HepG2 (cell line): ENCODE data around the gene STK32B. TPM values are rescaled to one million over a fixed set of nuclear protein-coding genes. Genes with fewer than 3 reads are reported as not detected.

Experiments
- ATAC-seq: fragments of 200-7000 bp; cut with Tn5 transposase; 3 replicates; pipeline ENCODE4 v1.9.1; 2020; ENCODE audit warnings: mild to moderate bottlenecking, moderate library complexity
- BruUV-seq: library from RNA; stranded (reverse); fragments of 400-500 nt; replicated peaks from 2 replicates; lab custom pipeline; 2021; lab: Mats Ljungman, UMichigan
- CTCF ChIA-PET: fragments of 300-600 bp; formaldehyde crosslinking; extraction: SDS; loops from one replicate; lab custom pipeline; 2021; ENCODE audit warnings: low total read pairs, inconsistent platforms, low intra/inter-chr PET ratio; lab: Yijun Ruan, JAX
- POLR2A ChIA-PET: fragments of 350-600 bp; sonication (Branson Sonifier 250); formaldehyde crosslinking; loops from one replicate; lab custom pipeline; 2020; ENCODE audit warnings: antibody characterized with exemption, inconsistent platforms; lab: Yijun Ruan, JAX
- DNase-seq: peaks from one replicate; pipeline ENCODE4 v3.0.0-alpha.2; 2015; ENCODE audit warnings: low spot score
- FAIRE-seq: peaks from 3 replicates; lab custom pipeline; 2011; peaks lifted over from hg19 to GRCh38; lab: Jason Lieb, UNC
- H2AFZ ChIP-seq: one replicate; pipeline ENCODE4 v1.6.1; 2011; ENCODE audit warnings: low read length, inconsistent platforms
- H3K27ac ChIP-seq: fragments of 300-600 bp; 3 replicates; pipeline ENCODE4 v1.8.0; 2011; ENCODE audit warnings: mixed run types, mild to moderate bottlenecking, mixed read lengths, low read length, inconsistent platforms; ENCODE audit not compliant: insufficient read depth; ENCODE audit errors: extremely low read length
- H3K27me3 ChIP-seq, 2 experiments: fragments of 200-600 bp in 1 of 2; 2 replicates in 1 of 2; 3 replicates in 1 of 2; pipeline versions ENCODE4 v1.6.0 to v1.8.0; 2011; ENCODE audit warnings: low read length in 2 of 2, mild to moderate bottlenecking in 2 of 2, moderate library complexity in 2 of 2, inconsistent platforms in 1 of 2; ENCODE audit not compliant: insufficient read depth in 2 of 2, control insufficient read depth in 1 of 2
- H3K36me3 ChIP-seq, 2 experiments: fragments of 200-600 bp in 1 of 2; replicated peaks in 1 of 2; 2 replicates in 1 of 2; 3 replicates in 1 of 2; pipeline versions ENCODE4 v1.5.1 to v1.8.0; 2011; ENCODE audit warnings: low read length in 2 of 2, inconsistent platforms in 1 of 2; ENCODE audit not compliant: insufficient read depth in 2 of 2, control insufficient read depth in 1 of 2
- H3K4me1 ChIP-seq: 2 replicates; pipeline ENCODE4 v1.5.1; 2012; ENCODE audit warnings: low read length, inconsistent platforms; ENCODE audit not compliant: insufficient read depth
- H3K4me2 ChIP-seq: 2 replicates; pipeline ENCODE4 v1.6.0; 2011; ENCODE audit warnings: low read depth, low read length, inconsistent platforms
- H3K4me3 ChIP-seq, 3 experiments: fragments of 200-600 bp in 1 of 3; sonication (generic), shearing (Covaris generic) in 1 of 3; replicated peaks in 1 of 3; 2 replicates each; pipeline ENCODE4 v1.5.1; 2011 to 2016; ENCODE audit warnings: low read length in 3 of 3, inconsistent platforms in 2 of 3, low read depth in 2 of 3, mild to moderate bottlenecking in 2 of 3, control low read depth in 1 of 3, mixed read lengths in 1 of 3; ENCODE audit not compliant: insufficient read depth in 1 of 3
- H3K79me2 ChIP-seq: one replicate; pipeline ENCODE4 v1.6.1; 2011; ENCODE audit warnings: low read length, inconsistent platforms; ENCODE audit not compliant: insufficient read depth
- H3K9ac ChIP-seq: 2 replicates; pipeline ENCODE4 v1.6.0; 2011; ENCODE audit warnings: mild to moderate bottlenecking, low read depth, low read length, inconsistent platforms; ENCODE audit not compliant: insufficient read depth
- H3K9me3 ChIP-seq: 2 replicates; pipeline ENCODE4 v1.5.1; 2012; ENCODE audit warnings: mild to moderate bottlenecking, low read length
- H4K20me1 ChIP-seq: 2 replicates; pipeline ENCODE4 v1.6.0; 2011; ENCODE audit warnings: inconsistent platforms, mild to moderate bottlenecking, low read length, moderate library complexity; ENCODE audit not compliant: insufficient read depth
- BRF2 ChIP-seq: sonication (generic); formaldehyde crosslinking; IDR thresholded peaks from 2 replicates; pipeline ENCODE4 v1.8.1; 2022; ENCODE audit warnings: mild to moderate bottlenecking, missing genetic modification reagents
- CREM ChIP-seq, 2 experiments: sonication (generic) in 1 of 2; formaldehyde crosslinking in 1 of 2; IDR thresholded peaks; 2 replicates each; pipeline versions ENCODE4 v1.4.0 to v1.6.1; 2016 to 2020; ENCODE audit warnings: antibody characterized with exemption in 1 of 2, mild to moderate bottlenecking in 1 of 2, missing genetic modification reagents in 1 of 2
- CSRNP1 ChIP-seq: sonication (generic); formaldehyde crosslinking; IDR thresholded peaks from 2 replicates; pipeline ENCODE4 v1.8.1; 2023; ENCODE audit warnings: mild to moderate bottlenecking, missing genetic modification reagents
- ETS1 ChIP-seq: sonication (generic); formaldehyde crosslinking; IDR thresholded peaks from 2 replicates; pipeline ENCODE4 v1.4.0; 2020; ENCODE audit warnings: missing genetic modification reagents
- FOXC1 ChIP-seq: sonication (generic); formaldehyde crosslinking; IDR thresholded peaks from 2 replicates; pipeline ENCODE4 v1.8.0; 2022; ENCODE audit warnings: mild to moderate bottlenecking, missing genetic modification reagents, borderline replicate concordance
- MTA3 ChIP-seq: sonication (generic); formaldehyde crosslinking; IDR thresholded peaks from 2 replicates; pipeline ENCODE4 v1.4.0; 2020; ENCODE audit warnings: missing genetic modification reagents
- NCOR1 ChIP-seq: fragments of 200-600 bp; sonication (generic); IDR thresholded peaks from 2 replicates; pipeline ENCODE4 v1.7.0; 2017; ENCODE audit warnings: antibody characterized with exemption, low read length, borderline replicate concordance
- NPAS2 ChIP-seq: sonication (generic); formaldehyde crosslinking; IDR thresholded peaks from 2 replicates; pipeline ENCODE4 v1.8.0; 2022; ENCODE audit warnings: mild to moderate bottlenecking, missing genetic modification reagents, borderline replicate concordance
- SRY ChIP-seq: sonication (generic); formaldehyde crosslinking; IDR thresholded peaks from 2 replicates; pipeline ENCODE4 v1.8.0; 2022; ENCODE audit warnings: mild to moderate bottlenecking, missing genetic modification reagents
- ZNF343 ChIP-seq: sonication (generic); formaldehyde crosslinking; IDR thresholded peaks from 2 replicates; pipeline ENCODE4 v1.4.0; 2020; ENCODE audit warnings: mild to moderate bottlenecking, missing genetic modification reagents
- ZNF510 ChIP-seq: sonication (generic); formaldehyde crosslinking; IDR thresholded peaks from 2 replicates; pipeline ENCODE4 v1.4.0; 2020; ENCODE audit warnings: low read depth, mild to moderate bottlenecking, missing genetic modification reagents
- ZNF580 ChIP-seq: IDR thresholded peaks from 2 replicates; pipeline ENCODE4 v1.6.1; 2016; ENCODE audit warnings: low read depth, borderline replicate concordance
- ZNF772 ChIP-seq: sonication (generic); formaldehyde crosslinking; IDR thresholded peaks from 2 replicates; pipeline ENCODE4 v1.5.0; 2020; ENCODE audit warnings: mild to moderate bottlenecking, missing genetic modification reagents
- WGBS: methylation state at CpG from one replicate; pipeline ENCODE4 v1.1.6; 2017; ENCODE audit warnings: low lambda C conversion rate; 5-methylcytosine and 5-hydroxymethylcytosine counted together
- in situ Hi-C: cut with HindIII; loops from 2 replicates; pipeline ENCODE4 v1.10.0; 2017; ENCODE audit warnings: low pct_unique_long_range_greater_than_20kb; ENCODE audit not compliant: extremely low pct_ligation_motif_present
- intact Hi-C: fragments of 100-400 bp; cut with micrococcal nuclease; formaldehyde crosslinking; loops from one replicate; pipeline ENCODE4 v1.10.0; 2022; ENCODE audit not compliant: unreplicated experiment
- polyA plus RNA-seq, 8 experiments: library from polyadenylated mRNA; depleted of rRNA in 3 of 8; stranded (reverse) in 7 of 8; unstranded in 1 of 8; fragments of >200 nt; fragmentation: Illumina TruSeq in 4 of 8; extraction: Trizol in 4 of 8; gene quantifications; 2 replicates each; pipeline versions ENCODE4 v1.2.1 to v1.2.3, GENCODE V29; 2011 to 2016; ENCODE audit warnings: low read depth in 4 of 8, missing spikeins in 1 of 8, mixed read lengths in 1 of 8; ENCODE audit not compliant: insufficient read depth in 1 of 8
- total RNA-seq, 5 experiments: library from RNA; depleted of rRNA; stranded (reverse); fragments of >200 nt; fragmentation: Illumina TruSeq; extraction: Trizol; gene quantifications; 2 replicates each; pipeline ENCODE4 v1.2.3, GENCODE V29; 2016; ENCODE audit warnings: low read depth in 1 of 5

The STK32B gene
- total and polyA plus RNA-seq, 2 of the 13 experiments (the other 11 are each of a cell fraction or from before 2014, with no cell fraction given): not detected

- no TSS peak for BruUV-seq
- Histone ChIP-seq H3K36me3 (no peaks in the 10 kb centered on the region), H4K20me1 (no peaks in the 10 kb centered on the region), H3K4me3 (no peak overlapping the region), H3K9me3 (no peaks in the 10 kb centered on the region), H3K27ac (no peak overlapping the region), H2AFZ (no peak overlapping the region), H3K27me3 (no peaks in the 10 kb centered on the region), H3K9ac (no peak overlapping the region), H3K4me2 (no peak overlapping the region), H3K4me1 (peaks cover 14% of the 10 kb centered on the region), H3K79me2 (no peaks in the 10 kb centered on the region)
- FAIRE-seq (no peak), ATAC-seq (no peak), DNase-seq (no peak)
- WGBS: 35% methylated on average over 7 of the region's 7 CpGs
- ChIA-PET CTCF (no interaction called here), POLR2A (no interaction called here)
- TF ChIP-seq CREM (IDR thresholded peaks at IDR 0.05) (no peak), CREM (CRISPR knock-in tag; IDR thresholded peaks at IDR 0.05) (no peak), NCOR1 (no peak), CSRNP1 (no peak), FOXC1 (CRISPR knock-in tag) (no peak), BRF2 (no peak), NPAS2 (CRISPR knock-in tag) (no peak), ETS1 (CRISPR knock-in tag) (no peak), ZNF343 (no peak), ZNF772 (CRISPR knock-in tag) (no peak), SRY (CRISPR knock-in tag) (no peak), MTA3 (no peak), ZNF580 (CRISPR knock-in tag) (no peak), ZNF510 (no peak)
- in situ Hi-C loops: no loop called here
- intact Hi-C loops: no loop called here
Observed at GRCh38 chr4:5284517-5284916, 233.2 kb downstream of the STK32B start.
